RWPE1 (cell line): ENCODE data around the gene AP2A1.
A peak's percentile ranks its signal among the peaks of the same experiment; 100 is the strongest.

ENCODE experiments used
- CTCF ChIA-PET: fragments of 350-600 bp; sonication (Branson Sonifier 250); formaldehyde crosslinking; extraction: SDS; loops from one replicate; lab custom pipeline; 2021; lab: Yijun Ruan, JAX
- POLR2A ChIA-PET: fragments of 400-600 bp; formaldehyde crosslinking; extraction: SDS; loops from one replicate; lab custom pipeline; 2020; ENCODE audit warnings: antibody characterized with exemption; ENCODE audit not compliant: low non-redundant PET; lab: Yijun Ruan, JAX
- DNase-seq: peaks from one replicate; pipeline ENCODE4 v3.0.0; 2012; ENCODE audit warnings: low spot score
- H3K27ac ChIP-seq: fragments of 450-650 bp; 2 replicates; pipeline ENCODE4 v1.5.1; 2017
- TF ChIP-seq, protein P1 (sequence below): fragments of 450-650 bp; conservative IDR thresholded peaks from 2 replicates; pipeline ENCODE4 v1.5.1; 2017; ENCODE audit warnings: low read depth, mild to moderate bottlenecking

The AP2A1 gene

DNA sequence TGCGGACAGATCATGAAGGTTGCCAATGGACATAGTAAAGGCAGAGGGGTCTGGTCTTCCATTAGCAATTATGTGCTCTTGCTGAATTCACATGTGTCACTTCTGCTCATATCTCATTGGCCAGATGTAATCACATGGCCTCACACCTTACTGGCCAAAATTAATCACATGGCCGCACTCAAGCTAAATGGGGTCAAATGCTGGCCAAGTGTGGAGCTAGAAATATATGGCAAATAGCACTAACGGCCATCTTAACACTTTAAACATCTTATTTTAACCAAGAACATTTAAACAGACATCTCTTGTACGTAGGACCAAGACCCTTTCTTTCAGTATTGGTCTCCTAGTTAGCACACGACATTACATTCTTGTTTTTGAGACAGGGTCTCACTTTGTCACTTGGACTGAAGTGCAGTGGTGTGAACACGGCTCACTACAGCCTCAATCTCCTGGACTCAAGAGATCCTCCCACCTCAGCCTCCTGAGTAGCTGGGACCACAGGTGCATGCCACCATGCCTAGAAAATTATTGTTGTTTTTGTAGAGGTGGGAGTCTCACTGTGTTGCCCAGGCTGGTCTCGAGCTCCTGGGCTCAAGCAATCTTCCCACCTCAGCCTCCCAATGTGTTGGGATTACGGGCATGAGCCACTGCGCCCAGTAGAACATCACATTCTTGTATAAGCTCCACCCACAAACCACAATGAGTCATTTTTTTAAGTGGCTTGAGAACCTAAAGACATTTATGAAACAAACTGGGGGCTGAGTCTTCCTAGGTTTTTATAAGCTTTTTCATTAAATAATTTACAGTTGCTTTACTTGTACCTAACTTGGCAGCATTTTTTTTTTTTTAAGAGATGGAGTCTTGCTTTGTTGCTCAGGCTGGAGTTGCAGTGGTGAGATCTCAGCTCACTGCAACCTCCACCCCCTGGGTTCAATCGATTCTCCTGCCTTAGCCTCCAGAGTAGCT, 81.2 kb downstream of the AP2A1 start:
- TF ChIP-seq, protein P1, sequence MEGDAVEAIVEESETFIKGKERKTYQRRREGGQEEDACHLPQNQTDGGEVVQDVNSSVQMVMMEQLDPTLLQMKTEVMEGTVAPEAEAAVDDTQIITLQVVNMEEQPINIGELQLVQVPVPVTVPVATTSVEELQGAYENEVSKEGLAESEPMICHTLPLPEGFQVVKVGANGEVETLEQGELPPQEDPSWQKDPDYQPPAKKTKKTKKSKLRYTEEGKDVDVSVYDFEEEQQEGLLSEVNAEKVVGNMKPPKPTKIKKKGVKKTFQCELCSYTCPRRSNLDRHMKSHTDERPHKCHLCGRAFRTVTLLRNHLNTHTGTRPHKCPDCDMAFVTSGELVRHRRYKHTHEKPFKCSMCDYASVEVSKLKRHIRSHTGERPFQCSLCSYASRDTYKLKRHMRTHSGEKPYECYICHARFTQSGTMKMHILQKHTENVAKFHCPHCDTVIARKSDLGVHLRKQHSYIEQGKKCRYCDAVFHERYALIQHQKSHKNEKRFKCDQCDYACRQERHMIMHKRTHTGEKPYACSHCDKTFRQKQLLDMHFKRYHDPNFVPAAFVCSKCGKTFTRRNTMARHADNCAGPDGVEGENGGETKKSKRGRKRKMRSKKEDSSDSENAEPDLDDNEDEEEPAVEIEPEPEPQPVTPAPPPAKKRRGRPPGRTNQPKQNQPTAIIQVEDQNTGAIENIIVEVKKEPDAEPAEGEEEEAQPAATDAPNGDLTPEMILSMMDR, result no peak

DNA sequence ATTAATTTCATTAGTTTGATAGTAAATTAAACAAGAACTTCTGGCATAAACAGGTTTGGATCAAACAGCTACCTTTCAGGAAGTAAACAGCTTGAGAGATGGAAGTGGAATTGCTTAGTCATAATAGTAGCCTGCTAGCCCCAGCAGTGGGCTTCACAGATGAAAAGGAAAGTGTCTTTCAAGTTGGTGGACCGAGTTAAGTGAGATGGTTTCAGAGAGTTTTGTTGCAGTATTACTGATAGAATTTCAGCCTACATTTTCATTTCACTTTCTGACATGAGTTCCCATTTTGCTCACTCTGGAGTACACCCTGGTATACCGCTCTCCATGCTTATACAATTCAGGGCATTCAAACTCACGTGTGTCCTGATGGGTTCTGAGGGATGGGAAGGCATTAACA, 82.1 kb downstream of the AP2A1 start:
- no peak for DNase-seq
- ChIA-PET POLR2A (interaction anchor here (0.5 to 1.5 kb wide), 3 partner anchors 20 to 154 kb away, joined by 3 to 4 read pairs (median 3); no protein-coding TSS in a partner anchor), CTCF (no interaction called here)
- H3K27ac ChIP-seq, result peak overlapping the region; percentile 79
- TF ChIP-seq, protein P1, result no peak

More for the DNA sequence above, 81.2 kb downstream of the AP2A1 start:
- CTCF ChIA-PET, result interaction anchor here (0.7 kb wide), 1 partner anchor 349 kb away, joined by 4 read pairs; no protein-coding TSS in a partner anchor
- POLR2A ChIA-PET, result interaction anchor here (0.5 to 1.5 kb wide), 4 partner anchors 21 to 153 kb away, joined by 3 to 4 read pairs (median 3); no protein-coding TSS in a partner anchor
- H3K27ac ChIP-seq, result peak overlapping the region; percentile 79
- peak; percentile 60 for DNase-seq

DNA sequence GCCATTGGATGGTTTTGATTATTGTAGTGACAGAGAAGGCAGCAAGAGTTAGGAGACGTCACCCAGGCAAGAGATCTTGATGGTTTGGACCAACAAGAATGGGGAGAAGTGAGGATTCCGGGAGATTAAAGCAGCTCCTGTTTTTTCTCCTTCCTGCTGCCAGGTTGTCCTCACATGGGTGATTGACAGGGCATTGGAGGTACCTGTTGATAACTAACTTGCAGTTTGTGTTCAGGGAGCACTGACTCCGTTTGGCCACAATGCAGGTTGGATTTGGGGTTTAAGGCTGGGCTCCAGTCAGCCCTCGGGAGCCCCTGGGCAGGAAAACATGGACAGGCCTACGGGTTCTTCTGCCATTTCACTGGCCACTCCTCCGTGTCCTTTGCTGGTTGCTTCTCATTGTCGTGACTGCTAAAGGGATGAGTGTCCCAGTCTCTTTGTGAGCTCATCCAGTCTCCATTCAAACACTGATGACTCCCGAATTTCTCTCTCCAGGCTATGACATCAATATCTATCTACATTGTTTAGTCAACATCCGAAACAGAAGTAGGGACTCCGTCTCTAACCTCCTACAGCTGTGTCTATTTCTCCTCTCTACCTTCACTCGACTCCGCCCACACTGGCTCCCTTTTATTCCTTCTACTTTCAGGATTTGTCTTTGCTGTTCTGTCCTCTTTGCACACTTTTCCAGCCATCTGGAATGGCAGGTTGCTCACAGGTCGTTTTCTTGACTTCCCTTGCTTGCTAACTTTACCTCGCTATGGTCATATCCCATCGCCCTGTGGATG, 82.8 kb downstream of the AP2A1 start:
- TF ChIP-seq, protein P1, result no peak
- no peak for DNase-seq
- CTCF ChIA-PET, result no interaction called here
- H3K27ac ChIP-seq, result peak overlapping the region; percentile 97
- POLR2A ChIA-PET, result interaction anchor here (1.1 to 1.5 kb wide), 2 partner anchors 19 to 20 kb away, joined by 3 to 6 read pairs; no protein-coding TSS in a partner anchor

DNA sequence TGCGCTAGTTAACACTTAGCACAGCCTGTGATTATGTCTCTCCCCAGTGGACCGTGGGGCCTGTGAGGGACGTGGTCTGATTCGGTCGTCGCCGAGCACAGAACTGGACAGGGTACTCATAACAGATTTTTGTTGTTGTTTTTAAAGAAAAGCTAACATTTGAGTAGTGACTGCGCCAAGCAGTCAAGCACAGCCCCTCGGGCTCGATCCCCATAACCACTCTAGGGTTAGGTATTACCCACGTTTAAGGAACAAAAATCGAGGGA, 83.4 kb downstream of the AP2A1 start:
- ChIA-PET POLR2A (interaction anchor here (1.1 kb wide), 1 partner anchor 19 kb away, joined by 6 read pairs; no protein-coding TSS in a partner anchor), CTCF (interaction anchor here (0.5 to 0.6 kb wide), 2 partner anchors 63 to 159 kb away, joined by 3 to 5 read pairs; partner anchors contain the start of gene CPT1C)
- TF ChIP-seq, protein P1, result no peak
- no peak for DNase-seq
- H3K27ac ChIP-seq, result peak overlapping the region; percentile 97

GRCh38 chr19:49850487-49851342, 83.9 kb downstream of the AP2A1 start, which contains the start of gene PTOV1:
TSS of gene PTOV1 (plus strand) at chr19:49851159.
- H3K27ac ChIP-seq, result peak within 1 kb of the TSS; percentile 97
- DNase-seq, result peak; percentile 92
- TF ChIP-seq, protein P1, result no peak
- ChIA-PET CTCF (interaction anchor here (0.5 to 0.6 kb wide), 2 partner anchors 62 to 160 kb away, joined by 3 to 5 read pairs; partner anchors contain the start of gene CPT1C), POLR2A (interaction anchor here (1.0 to 1.1 kb wide), 2 partner anchors 15 to 19 kb away, joined by 6 to 13 read pairs; no protein-coding TSS in a partner anchor)
